ENCODE data around the gene KRTAP2-2.

- TF ChIP-seq, protein P1, sequence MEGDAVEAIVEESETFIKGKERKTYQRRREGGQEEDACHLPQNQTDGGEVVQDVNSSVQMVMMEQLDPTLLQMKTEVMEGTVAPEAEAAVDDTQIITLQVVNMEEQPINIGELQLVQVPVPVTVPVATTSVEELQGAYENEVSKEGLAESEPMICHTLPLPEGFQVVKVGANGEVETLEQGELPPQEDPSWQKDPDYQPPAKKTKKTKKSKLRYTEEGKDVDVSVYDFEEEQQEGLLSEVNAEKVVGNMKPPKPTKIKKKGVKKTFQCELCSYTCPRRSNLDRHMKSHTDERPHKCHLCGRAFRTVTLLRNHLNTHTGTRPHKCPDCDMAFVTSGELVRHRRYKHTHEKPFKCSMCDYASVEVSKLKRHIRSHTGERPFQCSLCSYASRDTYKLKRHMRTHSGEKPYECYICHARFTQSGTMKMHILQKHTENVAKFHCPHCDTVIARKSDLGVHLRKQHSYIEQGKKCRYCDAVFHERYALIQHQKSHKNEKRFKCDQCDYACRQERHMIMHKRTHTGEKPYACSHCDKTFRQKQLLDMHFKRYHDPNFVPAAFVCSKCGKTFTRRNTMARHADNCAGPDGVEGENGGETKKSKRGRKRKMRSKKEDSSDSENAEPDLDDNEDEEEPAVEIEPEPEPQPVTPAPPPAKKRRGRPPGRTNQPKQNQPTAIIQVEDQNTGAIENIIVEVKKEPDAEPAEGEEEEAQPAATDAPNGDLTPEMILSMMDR (IDR thresholded peaks at IDR 0.05): no peak
- no peak for TF ChIP-seq ZFX (IDR thresholded peaks at IDR 0.05; ENCODE audit: borderline replicate concordance)
Measured at GRCh38 chr17:41010441-41010840, 44.6 kb downstream of the KRTAP2-2 start.

Data from 22Rv1 (cell line).